Measurements from ENCODE around the gene HPX.

HPX gene

DNA sequence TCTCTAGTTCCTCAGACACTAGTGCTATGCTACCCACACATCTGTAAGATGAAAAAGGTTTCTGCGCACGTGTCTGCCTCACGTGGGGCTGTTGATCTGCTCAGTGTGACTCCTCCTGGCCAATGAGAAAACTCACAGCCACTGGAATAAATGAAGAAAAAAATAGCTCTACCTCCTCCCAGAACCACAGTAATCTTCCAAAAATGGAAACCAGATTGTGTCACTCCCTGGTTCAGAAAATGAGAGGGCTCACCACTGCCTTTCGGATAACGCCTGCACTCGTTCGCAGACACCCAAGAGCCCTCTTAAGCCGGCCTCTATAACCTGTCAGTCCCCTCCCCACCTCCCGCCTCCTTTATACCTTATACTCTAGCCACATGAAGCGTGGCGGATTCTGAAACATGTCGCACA, 27.0 kb downstream of the HPX start:
- H3K4me1 ChIP-seq (ENCODE audit: control insufficient read depth in 1 of 2, insufficient read depth in 2 of 2, low read length in 2 of 2), result peaks cover 5 to 18% of the 10 kb centered on the region in 2 donors
- H3K36me3 ChIP-seq (ENCODE audit: control insufficient read depth in 1 of 2, insufficient read depth in 2 of 2, low read length in 2 of 2), result peaks cover 0 to 16% of the 10 kb centered on the region in 2 donors
- H3K4me3 ChIP-seq (ENCODE audit: low read depth in 1 of 2, low read length in 2 of 2), result no peak overlapping the region
- no peaks in the 10 kb centered on the region for H3K27me3 ChIP-seq (ENCODE audit: low read depth, low read length)
- no peaks in the 10 kb centered on the region for H3K9me3 ChIP-seq (ENCODE audit: control insufficient read depth in 1 of 2, low read length in 2 of 2)
- H3K27ac ChIP-seq (ENCODE audit: low read length), result no peak overlapping the region

DNA sequence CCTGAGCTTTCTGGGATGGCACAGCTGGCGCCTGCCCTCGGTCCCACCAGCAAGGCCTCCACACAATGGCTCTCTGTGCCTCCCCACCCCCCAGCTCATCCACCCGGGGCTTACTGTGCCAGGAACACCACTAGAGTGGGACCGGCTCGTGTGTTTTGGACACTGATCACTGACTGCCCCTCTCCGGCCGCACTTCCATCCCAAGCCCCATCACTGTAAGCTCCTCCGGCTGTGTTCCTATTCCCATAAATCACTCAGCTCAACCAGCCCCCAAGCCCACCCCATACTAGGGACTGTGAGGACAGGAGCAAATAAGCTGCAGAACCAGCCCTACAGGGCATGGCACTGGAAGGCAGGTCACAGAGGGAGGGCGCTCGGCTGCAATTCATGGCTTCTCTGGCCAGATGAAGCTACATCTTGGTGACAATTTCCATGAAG, 29.2 kb downstream of the HPX start:
- H3K36me3 ChIP-seq (ENCODE audit: control insufficient read depth in 1 of 2, insufficient read depth in 2 of 2, low read length in 2 of 2), result peaks cover 0 to 16% of the 10 kb centered on the region in 2 donors
- H3K9me3 ChIP-seq (ENCODE audit: control insufficient read depth in 1 of 2, low read length in 2 of 2), result no peaks in the 10 kb centered on the region
- no peak overlapping the region for H3K27ac ChIP-seq (ENCODE audit: low read length)
- no peak overlapping the region for H3K4me3 ChIP-seq (ENCODE audit: low read depth in 1 of 2, low read length in 2 of 2)
- peaks cover 0 to 5% of the 10 kb centered on the region in 2 donors for H3K4me1 ChIP-seq (ENCODE audit: control insufficient read depth in 1 of 2, insufficient read depth in 2 of 2, low read length in 2 of 2)
- no peaks in the 10 kb centered on the region for H3K27me3 ChIP-seq (ENCODE audit: low read depth, low read length)

DNA sequence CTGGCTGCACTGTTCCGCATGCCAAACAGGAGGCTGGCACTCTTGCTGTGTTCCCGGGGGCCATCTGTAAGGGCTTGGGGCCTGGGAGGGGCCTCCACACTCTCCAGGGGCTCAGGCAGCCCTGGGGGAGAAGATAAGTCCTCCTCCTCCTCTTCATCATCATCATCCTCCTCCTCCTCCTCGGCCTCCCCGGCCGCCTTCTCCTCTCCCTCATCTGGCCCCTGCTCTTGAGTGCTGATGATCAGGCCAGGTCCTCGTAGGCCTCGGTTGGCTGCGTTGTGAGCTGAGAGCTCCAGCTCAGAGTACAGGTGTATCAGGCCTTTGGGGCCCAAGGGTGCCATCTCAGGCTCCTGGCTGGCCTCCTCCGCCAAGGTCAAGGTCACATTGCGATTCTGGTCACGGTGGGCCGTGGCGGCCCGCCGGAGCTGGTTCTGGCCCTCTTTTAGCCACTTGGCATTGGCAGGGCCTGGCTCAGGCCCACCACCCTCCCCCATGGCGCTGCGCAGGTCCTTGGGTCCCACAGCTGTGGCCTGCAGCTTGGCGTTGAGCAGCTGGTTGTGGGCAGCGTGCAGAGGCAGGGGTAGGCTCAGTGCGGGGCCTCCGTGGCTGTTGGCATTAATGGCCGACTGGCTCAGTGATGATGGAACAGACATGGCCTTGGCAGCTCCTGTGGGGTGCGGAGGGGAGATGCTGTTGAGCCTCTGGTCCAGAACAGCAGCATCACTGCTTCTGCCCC, 29.9 kb downstream of the HPX start:
- H3K36me3 ChIP-seq (ENCODE audit: control insufficient read depth in 1 of 2, insufficient read depth in 2 of 2, low read length in 2 of 2), result peaks cover 0 to 16% of the 10 kb centered on the region in 2 donors
- no peak overlapping the region for H3K27ac ChIP-seq (ENCODE audit: low read length)
- no peaks in the 10 kb centered on the region for H3K27me3 ChIP-seq (ENCODE audit: low read depth, low read length)
- H3K4me3 ChIP-seq (ENCODE audit: low read depth in 1 of 2, low read length in 2 of 2), result no peak overlapping the region
- no peaks in the 10 kb centered on the region for H3K9me3 ChIP-seq (ENCODE audit: control insufficient read depth in 1 of 2, low read length in 2 of 2)
- peaks cover 0 to 4% of the 10 kb centered on the region in 2 donors for H3K4me1 ChIP-seq (ENCODE audit: control insufficient read depth in 1 of 2, insufficient read depth in 2 of 2, low read length in 2 of 2)

DNA sequence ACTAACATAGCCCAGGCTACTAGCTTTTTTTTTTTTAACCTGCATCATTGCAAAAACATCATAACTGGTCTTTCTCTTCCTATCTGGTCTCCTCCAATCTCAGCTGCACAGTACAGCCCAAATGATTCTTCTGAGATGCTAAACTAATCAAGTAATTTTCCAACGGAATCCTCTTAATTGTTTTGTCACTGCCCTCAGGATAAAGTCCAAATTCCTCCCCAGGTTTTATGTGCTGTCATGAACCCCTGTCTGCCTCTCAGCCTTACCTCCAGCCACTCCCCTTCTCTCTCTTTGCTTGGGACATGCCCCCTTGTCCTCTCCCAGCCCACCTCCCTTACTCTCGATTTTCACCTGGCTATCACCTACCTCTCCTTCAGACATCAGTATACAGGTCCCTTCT, 34.4 kb downstream of the HPX start:
- Histone ChIP-seq H3K9me3 (ENCODE audit: control insufficient read depth in 1 of 2, low read length in 2 of 2) (no peaks in the 10 kb centered on the region), H3K4me3 (ENCODE audit: low read depth in 1 of 2, low read length in 2 of 2) (no peak overlapping the region), H3K27me3 (ENCODE audit: low read depth, low read length) (no peaks in the 10 kb centered on the region), H3K4me1 (ENCODE audit: control insufficient read depth in 1 of 2, insufficient read depth in 2 of 2, low read length in 2 of 2) (peaks cover 0 to 12% of the 10 kb centered on the region in 2 donors), H3K36me3 (ENCODE audit: control insufficient read depth in 1 of 2, insufficient read depth in 2 of 2, low read length in 2 of 2) (peaks cover 0 to 35% of the 10 kb centered on the region in 2 donors), H3K27ac (ENCODE audit: low read length) (no peak overlapping the region)

DNA sequence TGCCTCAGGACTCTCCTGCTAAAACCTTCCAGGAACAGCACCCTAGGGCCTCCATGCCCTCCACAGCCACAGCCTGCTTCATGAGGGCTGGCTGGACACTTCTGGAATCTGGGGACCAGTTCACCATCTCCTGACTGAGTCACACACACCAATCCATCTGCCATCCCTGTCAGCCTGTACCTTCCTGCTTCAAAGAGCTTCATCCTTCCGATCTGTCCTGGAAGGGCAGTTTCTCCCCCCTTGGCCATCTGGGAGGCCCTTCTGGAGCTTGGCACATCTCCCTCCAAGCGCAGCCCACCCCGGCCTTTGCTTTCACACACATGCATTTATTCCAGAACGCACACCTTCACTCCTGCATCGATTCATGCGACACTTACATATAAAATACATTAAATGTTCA, 34.9 kb downstream of the HPX start:
- H3K27ac ChIP-seq (ENCODE audit: low read length), result no peak overlapping the region
- no peaks in the 10 kb centered on the region for H3K27me3 ChIP-seq (ENCODE audit: low read depth, low read length)
- no peak overlapping the region for H3K4me3 ChIP-seq (ENCODE audit: low read depth in 1 of 2, low read length in 2 of 2)
- peaks cover 0 to 36% of the 10 kb centered on the region in 2 donors for H3K36me3 ChIP-seq (ENCODE audit: control insufficient read depth in 1 of 2, insufficient read depth in 2 of 2, low read length in 2 of 2)
- H3K4me1 ChIP-seq (ENCODE audit: control insufficient read depth in 1 of 2, insufficient read depth in 2 of 2, low read length in 2 of 2), result peaks cover 0 to 12% of the 10 kb centered on the region in 2 donors
- H3K9me3 ChIP-seq (ENCODE audit: control insufficient read depth in 1 of 2, low read length in 2 of 2), result no peaks in the 10 kb centered on the region

DNA sequence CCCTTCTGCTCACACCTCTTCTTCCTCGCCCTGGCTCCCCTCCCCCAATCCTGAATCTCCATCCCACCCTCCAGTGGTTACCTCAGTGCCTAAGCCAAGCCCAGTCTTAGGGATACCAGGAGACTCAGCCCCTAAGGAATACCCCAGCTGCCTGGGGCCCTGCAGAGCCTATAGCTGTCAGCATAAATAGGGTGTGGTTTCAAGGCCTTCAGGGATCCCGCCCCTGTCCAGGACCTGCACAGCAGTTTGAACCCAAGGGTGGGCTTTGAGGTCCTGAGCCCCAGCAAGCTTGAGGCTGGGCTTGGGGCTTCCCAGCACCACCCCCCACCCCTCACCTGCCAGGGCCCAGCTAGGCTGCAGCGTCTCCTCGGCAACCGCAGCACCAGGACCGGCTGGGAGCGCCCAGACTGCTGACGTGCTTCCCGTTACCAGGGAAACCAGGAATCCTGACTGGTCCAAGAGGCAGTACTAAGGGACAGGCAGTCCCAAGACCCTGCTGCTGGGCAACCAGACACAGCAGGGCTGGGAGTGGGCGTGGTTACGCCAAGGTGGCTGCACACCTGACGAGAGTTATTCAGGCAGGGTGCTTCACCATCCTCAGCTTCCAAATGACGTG, 35.6 kb downstream of the HPX start:
- no peak overlapping the region for H3K4me3 ChIP-seq (ENCODE audit: low read depth in 1 of 2, low read length in 2 of 2)
- H3K27ac ChIP-seq (ENCODE audit: low read length), result no peak overlapping the region
- H3K9me3 ChIP-seq (ENCODE audit: control insufficient read depth in 1 of 2, low read length in 2 of 2), result no peaks in the 10 kb centered on the region
- peaks cover 0 to 12% of the 10 kb centered on the region in 2 donors for H3K4me1 ChIP-seq (ENCODE audit: control insufficient read depth in 1 of 2, insufficient read depth in 2 of 2, low read length in 2 of 2)
- H3K36me3 ChIP-seq (ENCODE audit: control insufficient read depth in 1 of 2, insufficient read depth in 2 of 2, low read length in 2 of 2), result peaks cover 0 to 36% of the 10 kb centered on the region in 2 donors
- no peaks in the 10 kb centered on the region for H3K27me3 ChIP-seq (ENCODE audit: low read depth, low read length)

DNA sequence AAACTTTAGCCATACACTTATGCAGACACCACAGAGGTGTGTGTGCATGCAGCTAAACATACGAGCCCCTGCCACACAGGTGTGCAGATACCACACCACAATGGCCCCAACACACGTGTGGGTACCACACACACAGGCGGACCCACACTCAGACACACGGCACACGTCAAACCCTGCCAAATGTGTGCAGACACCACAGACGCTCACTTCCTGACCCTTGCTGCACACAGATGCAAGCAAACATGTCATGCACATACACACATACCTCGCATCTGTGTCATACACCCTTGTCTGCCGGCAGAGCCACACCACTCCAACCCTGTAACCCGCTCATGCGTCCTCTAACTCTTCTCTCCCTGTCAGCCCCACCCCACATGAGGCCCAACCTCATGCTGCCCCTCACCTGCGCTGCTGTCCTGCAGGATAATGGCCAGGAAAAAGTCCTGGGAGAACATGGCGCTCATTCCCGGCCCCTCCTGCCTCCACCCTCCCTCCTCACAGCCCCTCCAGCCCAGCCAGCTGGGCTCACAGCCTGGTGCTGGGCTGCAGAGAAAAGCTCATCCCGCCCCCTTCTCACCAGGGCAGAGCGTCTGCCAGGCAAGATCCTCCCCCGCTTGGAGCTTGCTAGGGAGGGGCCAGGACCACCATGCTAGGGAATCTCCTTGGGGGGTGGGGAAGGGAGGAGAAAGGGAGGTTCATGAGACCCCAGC, 36.3 kb downstream of the HPX start:
- Histone ChIP-seq H3K27ac (ENCODE audit: low read length) (no peak overlapping the region), H3K9me3 (ENCODE audit: control insufficient read depth in 1 of 2, low read length in 2 of 2) (no peaks in the 10 kb centered on the region), H3K36me3 (ENCODE audit: control insufficient read depth in 1 of 2, insufficient read depth in 2 of 2, low read length in 2 of 2) (peaks cover 0 to 29% of the 10 kb centered on the region in 2 donors), H3K4me3 (ENCODE audit: low read depth in 1 of 2, low read length in 2 of 2) (no peak overlapping the region), H3K27me3 (ENCODE audit: low read depth, low read length) (no peaks in the 10 kb centered on the region), H3K4me1 (ENCODE audit: control insufficient read depth in 1 of 2, insufficient read depth in 2 of 2, low read length in 2 of 2) (peaks cover 0 to 12% of the 10 kb centered on the region in 2 donors)

DNA sequence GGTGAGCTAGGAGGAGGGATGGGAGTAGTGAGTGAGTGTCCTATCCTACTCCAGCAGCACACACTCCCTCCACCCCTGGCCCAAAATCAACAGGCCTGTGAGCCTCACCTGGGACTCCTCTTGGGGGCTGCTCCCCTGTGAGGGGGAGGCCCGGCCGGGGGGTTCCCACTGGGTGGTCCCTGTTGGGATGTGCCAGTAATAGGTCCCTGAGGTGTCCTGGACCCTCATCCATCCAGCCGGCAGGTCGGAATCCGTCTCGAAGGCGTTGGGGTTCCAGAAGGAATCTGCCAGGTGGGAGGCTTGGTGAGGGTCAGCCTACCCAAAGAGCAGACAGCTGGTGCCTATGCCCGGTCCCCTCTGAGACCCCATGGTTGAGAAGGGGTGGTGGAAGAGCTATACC, 37.2 kb downstream of the HPX start:
- Histone ChIP-seq H3K9me3 (ENCODE audit: control insufficient read depth in 1 of 2, low read length in 2 of 2) (no peaks in the 10 kb centered on the region), H3K36me3 (ENCODE audit: control insufficient read depth in 1 of 2, insufficient read depth in 2 of 2, low read length in 2 of 2) (peaks cover 0 to 29% of the 10 kb centered on the region in 2 donors), H3K27ac (ENCODE audit: low read length) (no peak overlapping the region), H3K27me3 (ENCODE audit: low read depth, low read length) (no peaks in the 10 kb centered on the region), H3K4me3 (ENCODE audit: low read depth in 1 of 2, low read length in 2 of 2) (no peak overlapping the region), H3K4me1 (ENCODE audit: control insufficient read depth in 1 of 2, insufficient read depth in 2 of 2, low read length in 2 of 2) (peaks cover 0 to 12% of the 10 kb centered on the region in 2 donors)

DNA sequence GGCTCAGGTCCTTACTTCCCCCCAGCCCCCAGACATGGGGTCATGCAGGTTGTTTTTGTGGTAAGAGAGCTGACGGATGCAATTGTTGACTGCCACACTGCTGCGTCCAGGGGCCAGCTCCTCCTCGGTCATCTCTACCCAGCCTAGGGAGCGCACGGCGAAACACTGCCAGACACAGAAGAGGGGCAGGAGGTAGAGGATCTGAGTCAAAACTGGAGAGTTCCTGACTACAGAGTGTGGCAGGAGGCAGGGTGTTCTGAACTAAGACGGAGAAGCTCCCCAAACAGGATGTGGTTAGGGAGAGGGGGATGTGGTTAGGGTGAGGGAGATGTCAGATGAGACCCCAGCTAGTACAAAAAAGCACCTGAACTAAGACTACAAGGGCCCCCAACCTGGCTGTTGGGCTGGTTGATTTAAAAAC, 38.2 kb downstream of the HPX start:
- Histone ChIP-seq H3K9me3 (ENCODE audit: control insufficient read depth in 1 of 2, low read length in 2 of 2) (no peaks in the 10 kb centered on the region), H3K36me3 (ENCODE audit: control insufficient read depth in 1 of 2, insufficient read depth in 2 of 2, low read length in 2 of 2) (peaks cover 0 to 37% of the 10 kb centered on the region in 2 donors), H3K27me3 (ENCODE audit: low read depth, low read length) (no peaks in the 10 kb centered on the region), H3K27ac (ENCODE audit: low read length) (no peak overlapping the region), H3K4me1 (ENCODE audit: control insufficient read depth in 1 of 2, insufficient read depth in 2 of 2, low read length in 2 of 2) (peaks cover 0 to 19% of the 10 kb centered on the region in 2 donors), H3K4me3 (ENCODE audit: low read depth in 1 of 2, low read length in 2 of 2) (no peak overlapping the region)

DNA sequence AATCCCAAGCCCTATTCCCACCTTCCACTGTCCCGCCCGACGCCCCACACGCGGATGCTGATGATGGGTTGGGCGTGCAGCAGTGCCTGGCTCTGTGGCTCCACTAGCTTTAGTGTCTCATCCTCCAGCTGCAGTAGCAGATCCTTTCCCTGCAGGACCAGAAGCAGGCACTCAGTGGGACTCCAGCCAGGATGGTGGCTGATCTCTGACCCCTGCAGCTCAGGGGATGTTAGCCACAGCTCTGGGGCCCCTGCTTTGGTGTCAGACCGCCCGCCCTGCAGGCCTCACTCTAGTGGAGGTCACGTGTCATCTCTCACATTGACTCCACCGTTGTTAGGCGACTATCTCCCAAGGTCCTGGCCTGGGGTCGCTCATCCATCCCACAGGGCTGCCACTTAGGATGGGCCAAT, 38.7 kb downstream of the HPX start:
- H3K36me3 ChIP-seq (ENCODE audit: control insufficient read depth in 1 of 2, insufficient read depth in 2 of 2, low read length in 2 of 2), result peaks cover 0 to 37% of the 10 kb centered on the region in 2 donors
- H3K27ac ChIP-seq (ENCODE audit: low read length), result no peak overlapping the region
- no peaks in the 10 kb centered on the region for H3K27me3 ChIP-seq (ENCODE audit: low read depth, low read length)
- H3K4me1 ChIP-seq (ENCODE audit: control insufficient read depth in 1 of 2, insufficient read depth in 2 of 2, low read length in 2 of 2), result peaks cover 0 to 24% of the 10 kb centered on the region in 2 donors
- no peaks in the 10 kb centered on the region for H3K9me3 ChIP-seq (ENCODE audit: control insufficient read depth in 1 of 2, low read length in 2 of 2)
- no peak overlapping the region for H3K4me3 ChIP-seq (ENCODE audit: low read depth in 1 of 2, low read length in 2 of 2)

DNA sequence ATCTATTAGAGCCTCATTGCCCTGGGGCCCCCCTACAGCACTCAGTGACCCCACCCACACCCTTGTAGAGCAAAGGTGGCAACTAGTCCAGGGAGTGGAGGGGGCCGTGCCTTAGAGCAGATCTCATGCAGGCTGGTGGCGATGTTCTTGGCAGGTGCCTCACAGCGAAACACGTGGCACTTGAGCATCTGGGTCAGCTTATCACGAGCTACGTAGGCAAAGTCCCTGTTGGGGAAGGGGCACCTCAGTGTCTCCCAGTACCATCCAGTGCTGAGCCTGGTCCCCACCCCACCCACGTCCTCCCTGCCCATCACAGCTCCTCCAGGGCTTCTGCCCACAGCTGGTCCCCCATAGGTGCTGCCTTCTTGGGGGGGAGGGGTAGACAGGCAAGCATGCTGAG, 39.3 kb downstream of the HPX start:
- Histone ChIP-seq H3K27me3 (ENCODE audit: low read depth, low read length) (no peaks in the 10 kb centered on the region), H3K27ac (ENCODE audit: low read length) (no peak overlapping the region), H3K36me3 (ENCODE audit: control insufficient read depth in 1 of 2, insufficient read depth in 2 of 2, low read length in 2 of 2) (peaks cover 0 to 37% of the 10 kb centered on the region in 2 donors), H3K4me3 (ENCODE audit: low read depth in 1 of 2, low read length in 2 of 2) (no peak overlapping the region), H3K4me1 (ENCODE audit: control insufficient read depth in 1 of 2, insufficient read depth in 2 of 2, low read length in 2 of 2) (peaks cover 0 to 25% of the 10 kb centered on the region in 2 donors), H3K9me3 (ENCODE audit: control insufficient read depth in 1 of 2, low read length in 2 of 2) (no peaks in the 10 kb centered on the region)
